WTC11 (cell line): Measurements from ENCODE around the gene CELF6. TPM values are rescaled to one million over a fixed set of nuclear protein-coding genes. Genes with fewer than 3 reads are reported as not detected.

ENCODE experiments used
- ATAC-seq: fragments of 200-7000 bp; cut with Tn5 transposase; 2 replicates; pipeline ENCODE4 v1.10.0; 2021; ENCODE audit warnings: mild to moderate bottlenecking, moderate library complexity
- CTCF ChIA-PET: fragments of 300-600 bp; sonication (Branson Sonifier 250); formaldehyde crosslinking; loops from one replicate; lab custom pipeline; 2021; ENCODE audit warnings: antibody characterized with exemption; lab: Charles Lee
- POLR2A ChIA-PET: fragments of 350-600 bp; sonication (Branson Sonifier 250); formaldehyde crosslinking; loops from one replicate; lab custom pipeline; 2021; ENCODE audit warnings: antibody characterized with exemption; lab: Charles Lee
- DNase-seq: peaks from one replicate; pipeline ENCODE4 v3.0.0; 2021; ENCODE audit warnings: low spot score
- H3K27ac Mint-ChIP-seq: 2 replicates; pipeline ENCODE4 v1.8.0; 2021; ENCODE audit warnings: mixed read lengths
- H3K27me3 Mint-ChIP-seq: 2 replicates; pipeline ENCODE4 v1.8.0; 2021; ENCODE audit warnings: low read depth, mild to moderate bottlenecking, moderate library complexity, mixed read lengths
- H3K36me3 Mint-ChIP-seq: 2 replicates; pipeline ENCODE4 v1.8.0; 2021; ENCODE audit warnings: mixed read lengths
- H3K4me1 Mint-ChIP-seq: 2 replicates; pipeline ENCODE4 v1.8.0; 2022; ENCODE audit warnings: mixed read lengths
- H3K4me3 Mint-ChIP-seq: 2 replicates; pipeline ENCODE4 v1.8.0; 2021; ENCODE audit warnings: mild to moderate bottlenecking, moderate library complexity, mixed read lengths
- H3K9me3 Mint-ChIP-seq: 2 replicates; pipeline ENCODE4 v1.8.0; 2021; ENCODE audit warnings: mixed read lengths
- CREM ChIP-seq: sonication (generic); formaldehyde crosslinking; IDR thresholded peaks from 2 replicates; pipeline ENCODE4 v1.8.1; 2022; ENCODE audit warnings: mild to moderate bottlenecking, missing genetic modification reagents, moderate library complexity
- ETV6 ChIP-seq: sonication (generic); formaldehyde crosslinking; IDR thresholded peaks from 2 replicates; pipeline ENCODE4 v1.8.1; 2022; ENCODE audit warnings: mild to moderate bottlenecking, missing genetic modification reagents
- FOXJ3 ChIP-seq: sonication (generic); formaldehyde crosslinking; IDR thresholded peaks from 2 replicates; pipeline ENCODE4 v1.9.0; 2021; ENCODE audit warnings: missing genetic modification reagents, mild to moderate bottlenecking, borderline replicate concordance
- GTF2I ChIP-seq: fragments of 250-450 bp; sonication (Bioruptor Pico); conservative IDR thresholded peaks from 2 replicates; pipeline ENCODE4 v1.4.0; 2021; ENCODE audit warnings: mild to moderate bottlenecking
- MXD4 ChIP-seq: fragments of 250-450 bp; sonication (Bioruptor Pico); IDR thresholded peaks from 2 replicates; pipeline ENCODE4 v1.8.0; 2021; ENCODE audit warnings: mild to moderate bottlenecking, moderate library complexity, borderline replicate concordance
- MYBL2 ChIP-seq: sonication (generic); formaldehyde crosslinking; IDR thresholded peaks from 2 replicates; pipeline ENCODE4 v1.8.1; 2023; ENCODE audit warnings: mild to moderate bottlenecking, moderate library complexity, missing genetic modification reagents
- NFE2L1 ChIP-seq: sonication (generic); formaldehyde crosslinking; IDR thresholded peaks from 2 replicates; pipeline ENCODE4 v1.8.1; 2023; ENCODE audit warnings: missing genetic modification reagents
- RORB ChIP-seq: fragments of 250-450 bp; sonication (Bioruptor Pico); IDR thresholded peaks from 2 replicates; pipeline ENCODE4 v1.9.0; 2021; ENCODE audit warnings: mild to moderate bottlenecking
- TP53 ChIP-seq: sonication (generic); formaldehyde crosslinking; IDR thresholded peaks from 2 replicates; pipeline ENCODE4 v1.8.1; 2023; ENCODE audit warnings: mild to moderate bottlenecking, missing genetic modification reagents
- total RNA-seq: library from RNA; stranded (reverse); gene quantifications from 3 replicates; pipeline ENCODE4 v1.2.3, GENCODE V29; 2021
- TF ChIP-seq, protein P1 (sequence below): sonication (generic); formaldehyde crosslinking; IDR thresholded peaks from 2 replicates; pipeline ENCODE4 v1.8.1; 2022; ENCODE audit warnings: low read depth, mild to moderate bottlenecking, moderate library complexity, missing genetic modification reagents, borderline replicate concordance
- TF ChIP-seq, protein P2 (sequence below): fragments of 250-450 bp; sonication (Bioruptor Pico); IDR thresholded peaks from 2 replicates; pipeline ENCODE4 v1.9.0; 2021; ENCODE audit warnings: mild to moderate bottlenecking
- TF ChIP-seq, protein P3 (sequence below): sonication (generic); formaldehyde crosslinking; IDR thresholded peaks from 2 replicates; pipeline ENCODE4 v1.8.0; 2023; ENCODE audit warnings: mild to moderate bottlenecking, missing genetic modification reagents
- TF ChIP-seq, protein P4 (sequence below): fragments of 250-450 bp; sonication (Bioruptor Pico); IDR thresholded peaks from 2 replicates; pipeline ENCODE4 v1.8.0; 2021; ENCODE audit warnings: mild to moderate bottlenecking
- TF ChIP-seq, protein P5 (sequence below): fragments of 250-450 bp; sonication (Bioruptor Pico); IDR thresholded peaks from 2 replicates; pipeline ENCODE4 v1.9.0; 2021; ENCODE audit warnings: mild to moderate bottlenecking, borderline replicate concordance
- TF ChIP-seq, protein P6 (sequence below): fragments of 200-600 bp; IDR thresholded peaks from 2 replicates; pipeline ENCODE4 v1.8.0; 2022; ENCODE audit warnings: antibody characterized with exemption

The CELF6 gene
- total RNA-seq, 1 experiment from 2014 or later: not detected

DNA sequence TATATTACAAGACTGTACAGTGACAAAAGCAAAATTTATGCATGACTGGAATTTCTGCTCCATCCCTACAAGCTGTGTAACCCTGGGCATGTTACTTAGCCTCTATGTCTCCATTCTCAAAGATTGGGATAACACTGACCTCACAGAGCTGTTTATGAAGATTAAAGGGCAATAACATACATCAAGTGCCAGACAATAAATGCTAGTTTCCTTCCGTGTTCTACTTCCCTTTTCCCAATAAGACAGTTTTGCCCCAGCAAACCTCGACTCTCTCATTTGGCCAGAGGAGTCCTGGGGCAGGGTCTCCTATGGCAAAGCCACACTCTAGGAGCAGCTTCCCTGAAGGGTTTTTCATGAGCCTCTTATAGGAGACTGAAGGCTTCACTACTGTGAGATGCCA, 48.4 kb upstream of the CELF6 start (continued):
- TF ChIP-seq, protein P1, sequence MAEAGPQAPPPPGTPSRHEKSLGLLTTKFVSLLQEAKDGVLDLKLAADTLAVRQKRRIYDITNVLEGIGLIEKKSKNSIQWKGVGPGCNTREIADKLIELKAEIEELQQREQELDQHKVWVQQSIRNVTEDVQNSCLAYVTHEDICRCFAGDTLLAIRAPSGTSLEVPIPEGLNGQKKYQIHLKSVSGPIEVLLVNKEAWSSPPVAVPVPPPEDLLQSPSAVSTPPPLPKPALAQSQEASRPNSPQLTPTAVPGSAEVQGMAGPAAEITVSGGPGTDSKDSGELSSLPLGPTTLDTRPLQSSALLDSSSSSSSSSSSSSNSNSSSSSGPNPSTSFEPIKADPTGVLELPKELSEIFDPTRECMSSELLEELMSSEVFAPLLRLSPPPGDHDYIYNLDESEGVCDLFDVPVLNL: no peak
- TF ChIP-seq RORB (CRISPR knock-in tag) (no peak), TP53 (CRISPR knock-in tag) (no peak), ETV6 (CRISPR knock-in tag) (no peak), FOXJ3 (CRISPR knock-in tag) (no peak)
- TF ChIP-seq, protein P2, sequence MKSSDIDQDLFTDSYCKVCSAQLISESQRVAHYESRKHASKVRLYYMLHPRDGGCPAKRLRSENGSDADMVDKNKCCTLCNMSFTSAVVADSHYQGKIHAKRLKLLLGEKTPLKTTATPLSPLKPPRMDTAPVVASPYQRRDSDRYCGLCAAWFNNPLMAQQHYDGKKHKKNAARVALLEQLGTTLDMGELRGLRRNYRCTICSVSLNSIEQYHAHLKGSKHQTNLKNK (CRISPR knock-in tag): no peak
- TF ChIP-seq, all 79 proteins: peak for 0

DNA sequence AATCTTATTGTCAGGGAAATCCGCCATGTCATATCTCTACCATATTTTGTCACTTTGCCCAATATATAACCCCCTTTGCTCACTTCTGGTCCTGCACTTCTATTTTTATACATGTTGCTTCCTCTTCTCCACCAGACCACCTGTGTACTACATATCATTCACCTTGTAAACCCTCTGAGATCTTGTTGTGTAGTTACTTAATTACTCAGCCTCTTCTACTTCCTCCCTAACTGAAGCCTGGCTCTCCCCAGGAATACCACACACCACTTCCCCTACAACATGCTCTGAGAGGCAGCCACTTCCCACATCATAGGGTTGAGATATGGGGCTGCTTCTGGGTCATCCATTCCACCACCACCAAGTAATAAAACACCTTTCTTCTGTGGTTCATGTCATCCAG, 45.9 kb upstream of the CELF6 start:
- ChIA-PET POLR2A (no interaction called here), CTCF (no interaction called here)
- no peak overlapping the region for H3K27ac Mint-ChIP-seq

More for the DNA sequence above, 45.9 kb upstream of the CELF6 start:
- TF ChIP-seq CREM (no peak), MYBL2 (CRISPR knock-in tag) (no peak), MXD4 (CRISPR knock-in tag) (no peak), NFE2L1 (CRISPR knock-in tag) (no peak), GTF2I (CRISPR knock-in tag) (no peak)
- TF ChIP-seq, protein P3, sequence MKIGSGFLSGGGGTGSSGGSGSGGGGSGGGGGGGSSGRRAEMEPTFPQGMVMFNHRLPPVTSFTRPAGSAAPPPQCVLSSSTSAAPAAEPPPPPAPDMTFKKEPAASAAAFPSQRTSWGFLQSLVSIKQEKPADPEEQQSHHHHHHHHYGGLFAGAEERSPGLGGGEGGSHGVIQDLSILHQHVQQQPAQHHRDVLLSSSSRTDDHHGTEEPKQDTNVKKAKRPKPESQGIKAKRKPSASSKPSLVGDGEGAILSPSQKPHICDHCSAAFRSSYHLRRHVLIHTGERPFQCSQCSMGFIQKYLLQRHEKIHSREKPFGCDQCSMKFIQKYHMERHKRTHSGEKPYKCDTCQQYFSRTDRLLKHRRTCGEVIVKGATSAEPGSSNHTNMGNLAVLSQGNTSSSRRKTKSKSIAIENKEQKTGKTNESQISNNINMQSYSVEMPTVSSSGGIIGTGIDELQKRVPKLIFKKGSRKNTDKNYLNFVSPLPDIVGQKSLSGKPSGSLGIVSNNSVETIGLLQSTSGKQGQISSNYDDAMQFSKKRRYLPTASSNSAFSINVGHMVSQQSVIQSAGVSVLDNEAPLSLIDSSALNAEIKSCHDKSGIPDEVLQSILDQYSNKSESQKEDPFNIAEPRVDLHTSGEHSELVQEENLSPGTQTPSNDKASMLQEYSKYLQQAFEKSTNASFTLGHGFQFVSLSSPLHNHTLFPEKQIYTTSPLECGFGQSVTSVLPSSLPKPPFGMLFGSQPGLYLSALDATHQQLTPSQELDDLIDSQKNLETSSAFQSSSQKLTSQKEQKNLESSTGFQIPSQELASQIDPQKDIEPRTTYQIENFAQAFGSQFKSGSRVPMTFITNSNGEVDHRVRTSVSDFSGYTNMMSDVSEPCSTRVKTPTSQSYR (CRISPR knock-in tag): no peak
- TF ChIP-seq, protein P4, sequence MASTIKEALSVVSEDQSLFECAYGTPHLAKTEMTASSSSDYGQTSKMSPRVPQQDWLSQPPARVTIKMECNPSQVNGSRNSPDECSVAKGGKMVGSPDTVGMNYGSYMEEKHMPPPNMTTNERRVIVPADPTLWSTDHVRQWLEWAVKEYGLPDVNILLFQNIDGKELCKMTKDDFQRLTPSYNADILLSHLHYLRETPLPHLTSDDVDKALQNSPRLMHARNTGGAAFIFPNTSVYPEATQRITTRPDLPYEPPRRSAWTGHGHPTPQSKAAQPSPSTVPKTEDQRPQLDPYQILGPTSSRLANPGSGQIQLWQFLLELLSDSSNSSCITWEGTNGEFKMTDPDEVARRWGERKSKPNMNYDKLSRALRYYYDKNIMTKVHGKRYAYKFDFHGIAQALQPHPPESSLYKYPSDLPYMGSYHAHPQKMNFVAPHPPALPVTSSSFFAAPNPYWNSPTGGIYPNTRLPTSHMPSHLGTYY (CRISPR knock-in tag): no peak
- TF ChIP-seq, protein P5, sequence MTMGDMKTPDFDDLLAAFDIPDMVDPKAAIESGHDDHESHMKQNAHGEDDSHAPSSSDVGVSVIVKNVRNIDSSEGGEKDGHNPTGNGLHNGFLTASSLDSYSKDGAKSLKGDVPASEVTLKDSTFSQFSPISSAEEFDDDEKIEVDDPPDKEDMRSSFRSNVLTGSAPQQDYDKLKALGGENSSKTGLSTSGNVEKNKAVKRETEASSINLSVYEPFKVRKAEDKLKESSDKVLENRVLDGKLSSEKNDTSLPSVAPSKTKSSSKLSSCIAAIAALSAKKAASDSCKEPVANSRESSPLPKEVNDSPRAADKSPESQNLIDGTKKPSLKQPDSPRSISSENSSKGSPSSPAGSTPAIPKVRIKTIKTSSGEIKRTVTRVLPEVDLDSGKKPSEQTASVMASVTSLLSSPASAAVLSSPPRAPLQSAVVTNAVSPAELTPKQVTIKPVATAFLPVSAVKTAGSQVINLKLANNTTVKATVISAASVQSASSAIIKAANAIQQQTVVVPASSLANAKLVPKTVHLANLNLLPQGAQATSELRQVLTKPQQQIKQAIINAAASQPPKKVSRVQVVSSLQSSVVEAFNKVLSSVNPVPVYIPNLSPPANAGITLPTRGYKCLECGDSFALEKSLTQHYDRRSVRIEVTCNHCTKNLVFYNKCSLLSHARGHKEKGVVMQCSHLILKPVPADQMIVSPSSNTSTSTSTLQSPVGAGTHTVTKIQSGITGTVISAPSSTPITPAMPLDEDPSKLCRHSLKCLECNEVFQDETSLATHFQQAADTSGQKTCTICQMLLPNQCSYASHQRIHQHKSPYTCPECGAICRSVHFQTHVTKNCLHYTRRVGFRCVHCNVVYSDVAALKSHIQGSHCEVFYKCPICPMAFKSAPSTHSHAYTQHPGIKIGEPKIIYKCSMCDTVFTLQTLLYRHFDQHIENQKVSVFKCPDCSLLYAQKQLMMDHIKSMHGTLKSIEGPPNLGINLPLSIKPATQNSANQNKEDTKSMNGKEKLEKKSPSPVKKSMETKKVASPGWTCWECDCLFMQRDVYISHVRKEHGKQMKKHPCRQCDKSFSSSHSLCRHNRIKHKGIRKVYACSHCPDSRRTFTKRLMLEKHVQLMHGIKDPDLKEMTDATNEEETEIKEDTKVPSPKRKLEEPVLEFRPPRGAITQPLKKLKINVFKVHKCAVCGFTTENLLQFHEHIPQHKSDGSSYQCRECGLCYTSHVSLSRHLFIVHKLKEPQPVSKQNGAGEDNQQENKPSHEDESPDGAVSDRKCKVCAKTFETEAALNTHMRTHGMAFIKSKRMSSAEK (CRISPR knock-in tag): no peak
- TF ChIP-seq, protein P6, sequence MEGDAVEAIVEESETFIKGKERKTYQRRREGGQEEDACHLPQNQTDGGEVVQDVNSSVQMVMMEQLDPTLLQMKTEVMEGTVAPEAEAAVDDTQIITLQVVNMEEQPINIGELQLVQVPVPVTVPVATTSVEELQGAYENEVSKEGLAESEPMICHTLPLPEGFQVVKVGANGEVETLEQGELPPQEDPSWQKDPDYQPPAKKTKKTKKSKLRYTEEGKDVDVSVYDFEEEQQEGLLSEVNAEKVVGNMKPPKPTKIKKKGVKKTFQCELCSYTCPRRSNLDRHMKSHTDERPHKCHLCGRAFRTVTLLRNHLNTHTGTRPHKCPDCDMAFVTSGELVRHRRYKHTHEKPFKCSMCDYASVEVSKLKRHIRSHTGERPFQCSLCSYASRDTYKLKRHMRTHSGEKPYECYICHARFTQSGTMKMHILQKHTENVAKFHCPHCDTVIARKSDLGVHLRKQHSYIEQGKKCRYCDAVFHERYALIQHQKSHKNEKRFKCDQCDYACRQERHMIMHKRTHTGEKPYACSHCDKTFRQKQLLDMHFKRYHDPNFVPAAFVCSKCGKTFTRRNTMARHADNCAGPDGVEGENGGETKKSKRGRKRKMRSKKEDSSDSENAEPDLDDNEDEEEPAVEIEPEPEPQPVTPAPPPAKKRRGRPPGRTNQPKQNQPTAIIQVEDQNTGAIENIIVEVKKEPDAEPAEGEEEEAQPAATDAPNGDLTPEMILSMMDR: no peak
- no peaks in the 10 kb centered on the region for H3K27me3 Mint-ChIP-seq
- no peaks in the 10 kb centered on the region for H3K36me3 Mint-ChIP-seq
- ATAC-seq (no peak), DNase-seq (no peak)
- H3K9me3 Mint-ChIP-seq: no peaks in the 10 kb centered on the region
- H3K4me1 Mint-ChIP-seq: no peaks in the 10 kb centered on the region
- no peak overlapping the region for H3K4me3 Mint-ChIP-seq
